ENCODE data around the gene DNAI4. TPM values are rescaled to one million over a fixed set of nuclear protein-coding genes. Genes with fewer than 3 reads are reported as not detected.
A peak's percentile ranks its signal among the peaks of the same experiment; 100 is the strongest.

DNAI4 gene
- total RNA-seq, 1 experiment from 2014 or later = 1.4 TPM

DNA sequence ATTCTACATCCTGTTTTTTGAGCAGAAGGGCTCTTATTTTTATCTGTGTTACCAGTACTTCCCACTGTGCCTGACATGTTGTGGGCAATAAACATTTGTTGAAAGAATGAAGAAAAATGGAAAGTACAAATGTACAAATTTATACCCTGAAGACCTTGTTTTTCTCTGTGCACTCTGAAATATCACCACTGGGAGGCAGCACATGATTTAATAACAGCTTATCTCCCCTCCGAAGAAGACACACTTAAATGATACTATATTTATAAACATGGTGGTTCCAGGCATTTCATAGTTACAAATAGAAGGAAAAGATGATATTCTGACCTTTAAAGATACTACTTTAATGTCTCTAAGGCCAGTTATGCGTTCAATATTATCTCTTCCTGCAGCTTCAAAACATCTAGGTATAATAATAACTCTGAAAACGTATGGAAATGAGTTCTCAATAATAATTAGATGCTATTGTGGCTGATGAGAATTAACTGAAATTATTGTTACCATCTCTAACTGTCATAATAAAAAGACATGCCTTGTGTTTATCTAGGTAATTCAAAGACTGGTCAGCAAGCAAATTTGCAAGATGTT, 159.6 kb downstream of the DNAI4 start:
- Mint-ChIP-seq H3K27me3 (ENCODE audit: insufficient read depth, unreplicated experiment) (no peaks in the 10 kb centered on the region), H3K36me3 (ENCODE audit: insufficient read depth, unreplicated experiment) (no peaks in the 10 kb centered on the region), H3K4me1 (ENCODE audit: low read depth, unreplicated experiment) (no peaks in the 10 kb centered on the region), H3K27ac (ENCODE audit: unreplicated experiment) (no peak overlapping the region), H3K4me3 (ENCODE audit: unreplicated experiment) (no peak overlapping the region), H3K9me3 (ENCODE audit: unreplicated experiment) (no peaks in the 10 kb centered on the region)
- TF ChIP-seq, protein P1, sequence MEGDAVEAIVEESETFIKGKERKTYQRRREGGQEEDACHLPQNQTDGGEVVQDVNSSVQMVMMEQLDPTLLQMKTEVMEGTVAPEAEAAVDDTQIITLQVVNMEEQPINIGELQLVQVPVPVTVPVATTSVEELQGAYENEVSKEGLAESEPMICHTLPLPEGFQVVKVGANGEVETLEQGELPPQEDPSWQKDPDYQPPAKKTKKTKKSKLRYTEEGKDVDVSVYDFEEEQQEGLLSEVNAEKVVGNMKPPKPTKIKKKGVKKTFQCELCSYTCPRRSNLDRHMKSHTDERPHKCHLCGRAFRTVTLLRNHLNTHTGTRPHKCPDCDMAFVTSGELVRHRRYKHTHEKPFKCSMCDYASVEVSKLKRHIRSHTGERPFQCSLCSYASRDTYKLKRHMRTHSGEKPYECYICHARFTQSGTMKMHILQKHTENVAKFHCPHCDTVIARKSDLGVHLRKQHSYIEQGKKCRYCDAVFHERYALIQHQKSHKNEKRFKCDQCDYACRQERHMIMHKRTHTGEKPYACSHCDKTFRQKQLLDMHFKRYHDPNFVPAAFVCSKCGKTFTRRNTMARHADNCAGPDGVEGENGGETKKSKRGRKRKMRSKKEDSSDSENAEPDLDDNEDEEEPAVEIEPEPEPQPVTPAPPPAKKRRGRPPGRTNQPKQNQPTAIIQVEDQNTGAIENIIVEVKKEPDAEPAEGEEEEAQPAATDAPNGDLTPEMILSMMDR (IDR thresholded peaks at IDR 0.05; ENCODE audit: insufficient read depth in 1 of 2, low read depth in 1 of 2, low read length in 1 of 2, severe bottlenecking in 1 of 2, unreplicated experiment in 1 of 2) = peak; percentile 27 to 49
- CTCF ChIA-PET = interaction anchor here (0.8 to 1.3 kb wide), 4 partner anchors 205 to 448 kb away, joined by 3 to 4 read pairs (median 4); no protein-coding TSS in a partner anchor
- peak in 1 of 2 experiments; percentile 18 for DNase-seq
- intact Hi-C loops (cut with micrococcal nuclease; ENCODE audit: unreplicated experiment) = loop anchor here (2.0 to 10.0 kb wide), 4 partner anchors 170 to 447 kb away; no protein-coding TSS in a partner anchor
- POLR2A ChIA-PET = no interaction called here
- Histone ChIP-seq H3K36me3 (ENCODE audit: control insufficient read depth, insufficient read depth, low read length) (no peaks in the 10 kb centered on the region), H3K27me3 (replicated peaks; ENCODE audit: control insufficient read depth, insufficient read depth, low read length) (no peaks in the 10 kb centered on the region), H3K9me3 (no peaks in the 10 kb centered on the region), H3K4me3 (ENCODE audit: low read depth, low read length) (no peak overlapping the region), H3K4me1 (no peaks in the 10 kb centered on the region)
- no TSS peak for BruUV-seq (replicated peaks)

Other genes with a start within 250 kb of the DNAI4 start
- gene DYNLT5, start 172.4 kb downstream of the DNAI4 start, total RNA-seq (2022) = not detected in 2 replicates
- gene INSL5, start 123.6 kb downstream of the DNAI4 start, total RNA-seq (2022) = not detected in 2 replicates
- gene MIER1, start 134 bp upstream of the DNAI4 start, total RNA-seq (2022) = 12.3 and 17.2 TPM in 2 replicates
- gene SLC35D1, start 129.3 kb upstream of the DNAI4 start, total RNA-seq (2022) = 7.1 and 7.7 TPM in 2 replicates
- gene C1orf141, start 210.1 kb upstream of the DNAI4 start, total RNA-seq (2022) = not detected in 2 replicates
- not detected in 2 replicates for gene IL23R, start 241.6 kb upstream of the DNAI4 start, total RNA-seq (2022)

Measured in Caco-2 (cell line).